Inferior parietal cortex (tissue), 1 donor: ENCODE results near the gene SNX32.
"Not testable (repeated sequence)": the region's sequence is repeated elsewhere in the genome, so short reads cannot be mapped to it uniquely, and the experiment has no call there.

Source experiments
- DNase-seq: peaks from one replicate; pipeline ENCODE4 v3.0.0-alpha.2; 2016; ENCODE audit errors: extremely low spot score

Gene SNX32

DNA sequence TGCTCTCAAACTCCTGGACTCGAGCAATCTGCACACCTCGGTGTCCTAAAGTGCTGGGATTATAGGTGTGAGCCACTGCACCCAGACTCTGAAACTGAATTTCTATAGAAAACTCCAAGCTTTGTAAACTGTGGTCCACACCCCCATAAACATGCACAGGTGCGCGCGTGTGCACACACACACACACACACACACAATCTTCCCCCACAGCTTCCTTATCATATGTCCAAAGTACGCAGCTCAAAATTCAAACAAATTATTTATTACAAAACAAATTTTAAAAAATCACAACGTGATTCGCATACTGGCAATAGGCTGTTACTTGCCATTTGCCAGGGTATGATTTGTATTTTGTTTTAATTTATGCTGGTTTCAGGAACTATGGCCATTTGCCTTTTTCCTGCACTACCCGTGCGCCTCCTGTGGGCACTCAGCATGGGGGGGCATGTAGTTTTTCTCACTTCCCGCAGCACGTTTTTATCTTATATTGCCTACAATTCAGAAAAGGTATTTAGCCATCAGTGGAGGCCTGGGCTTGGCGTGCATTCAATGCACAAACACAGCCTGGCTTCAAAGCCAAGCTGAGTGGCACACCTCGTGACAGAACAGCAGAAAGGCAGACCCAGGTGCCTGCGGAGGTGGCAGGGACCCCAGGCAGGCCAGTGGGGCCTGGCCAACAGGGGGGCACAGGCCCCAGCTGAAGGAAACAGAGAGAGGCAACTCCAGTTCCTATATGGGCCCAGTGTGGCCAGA, 10.8 kb upstream of the SNX32 start:
- no peak for DNase-seq

DNA sequence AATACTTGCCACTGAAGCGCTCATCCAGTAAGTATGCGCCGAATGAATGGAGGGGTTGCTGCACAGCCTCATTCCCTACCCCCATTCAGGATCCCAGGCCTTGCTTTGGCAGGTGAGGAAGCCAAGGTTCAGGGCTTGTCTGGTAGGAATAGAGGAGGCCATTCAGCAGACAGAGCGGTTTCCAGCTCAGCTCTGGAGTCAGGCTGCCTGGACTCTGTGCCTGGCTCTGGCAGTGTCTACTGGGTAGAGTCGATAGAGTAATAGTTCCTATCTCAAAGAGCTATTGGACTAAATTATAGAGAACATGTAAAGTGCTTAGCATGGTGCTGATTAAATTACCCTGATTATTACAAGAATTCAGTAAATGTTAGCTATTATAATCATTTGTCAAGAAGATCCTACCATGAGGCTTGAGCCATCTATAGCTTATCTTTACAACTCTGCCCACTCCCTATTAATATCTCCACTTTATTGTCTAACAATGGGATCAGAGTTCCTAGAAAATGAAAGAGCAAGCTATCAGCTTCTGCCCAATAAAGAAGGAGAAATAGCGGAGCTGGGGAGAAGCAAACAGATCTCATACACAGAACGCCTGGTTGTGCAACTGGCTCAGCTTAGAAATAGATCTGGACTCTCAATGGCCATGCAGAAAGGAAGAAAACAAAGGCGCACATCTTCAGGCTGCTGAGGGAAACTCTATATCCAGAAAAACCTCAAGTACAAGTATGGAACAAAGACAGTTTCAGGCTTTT, 6.6 kb upstream of the SNX32 start:
- no peak for DNase-seq

DNA sequence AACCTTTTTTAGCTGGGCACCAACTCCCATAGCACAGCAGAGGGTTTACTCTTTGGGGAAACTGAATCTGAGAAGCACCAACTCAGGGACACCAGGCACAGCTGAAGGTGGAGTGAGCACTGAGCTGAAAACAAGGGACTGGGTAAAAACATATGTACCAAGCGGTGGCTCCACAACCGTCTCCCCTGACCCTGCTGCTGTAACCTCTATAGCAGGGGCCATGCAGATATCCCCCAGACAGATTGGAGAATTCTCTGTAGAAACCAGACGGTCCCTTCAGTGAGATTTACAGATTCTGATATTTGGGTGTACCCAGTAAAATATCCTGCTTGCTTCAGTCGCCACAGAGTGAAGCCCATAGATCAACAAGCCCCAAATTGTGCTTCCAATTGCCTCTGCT, 4.3 kb upstream of the SNX32 start:
- DNase-seq = no peak

DNA sequence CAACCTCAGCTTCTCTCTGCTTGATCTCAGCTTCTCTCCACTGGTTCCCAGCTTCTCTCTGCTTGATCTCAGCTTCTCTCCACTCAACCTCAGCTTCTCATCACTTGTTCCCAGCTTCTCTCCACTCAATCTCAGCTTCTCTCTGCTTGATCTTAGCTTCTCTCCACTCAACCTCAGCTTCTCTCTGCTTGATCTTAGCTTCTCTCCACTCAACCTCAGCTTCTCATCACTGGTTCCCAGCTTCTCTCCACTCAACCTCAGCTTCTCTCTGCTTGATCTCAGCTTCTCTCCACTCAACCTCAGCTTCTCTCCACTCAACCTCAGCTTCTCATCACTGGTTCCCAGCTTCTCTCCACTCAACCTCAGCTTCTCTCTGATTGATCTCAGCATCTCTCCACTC, 1.5 kb upstream of the SNX32 start:
- not testable (repeated sequence) for DNase-seq

DNA sequence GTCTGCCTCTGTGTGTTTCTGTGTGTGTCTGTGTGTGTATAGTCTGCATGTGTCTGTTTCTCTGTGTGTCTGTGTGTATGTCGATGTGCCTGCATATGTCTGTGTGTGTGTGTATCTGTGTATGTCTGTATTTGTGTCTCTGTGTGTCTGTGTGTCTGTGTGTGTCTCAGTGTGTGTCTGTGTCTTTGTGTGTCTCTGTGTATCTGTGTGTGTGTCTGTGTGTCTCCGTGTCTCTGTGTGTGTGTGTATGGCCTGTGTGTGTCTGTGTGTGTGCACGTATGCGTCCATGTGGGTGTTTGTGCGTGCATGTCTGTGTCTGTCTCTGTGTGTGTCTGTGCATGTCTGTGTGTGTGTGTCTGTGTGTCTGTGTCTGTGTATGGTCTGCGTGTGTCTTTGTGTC, 439 bp downstream of the SNX32 start:
- no peak for DNase-seq

DNA sequence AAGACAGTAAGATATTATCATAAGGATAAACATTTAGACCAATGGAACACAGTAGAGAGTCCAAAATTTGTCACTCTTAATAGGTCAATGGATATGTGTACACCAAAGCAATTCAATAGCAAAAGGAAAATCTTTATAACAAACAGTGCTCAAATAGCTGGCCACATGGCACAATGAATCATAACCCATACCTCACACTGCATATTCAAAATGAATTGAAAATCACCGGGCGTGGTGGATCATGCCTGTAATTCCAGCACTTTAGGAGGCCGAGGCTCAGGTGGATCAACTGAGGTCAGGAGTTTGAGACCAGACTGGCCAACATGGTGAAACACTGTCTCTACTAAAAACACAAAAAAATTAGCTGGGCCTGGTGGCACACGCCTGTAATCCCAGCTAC, 8.4 kb downstream of the SNX32 start:
- DNase-seq = no peak

DNA sequence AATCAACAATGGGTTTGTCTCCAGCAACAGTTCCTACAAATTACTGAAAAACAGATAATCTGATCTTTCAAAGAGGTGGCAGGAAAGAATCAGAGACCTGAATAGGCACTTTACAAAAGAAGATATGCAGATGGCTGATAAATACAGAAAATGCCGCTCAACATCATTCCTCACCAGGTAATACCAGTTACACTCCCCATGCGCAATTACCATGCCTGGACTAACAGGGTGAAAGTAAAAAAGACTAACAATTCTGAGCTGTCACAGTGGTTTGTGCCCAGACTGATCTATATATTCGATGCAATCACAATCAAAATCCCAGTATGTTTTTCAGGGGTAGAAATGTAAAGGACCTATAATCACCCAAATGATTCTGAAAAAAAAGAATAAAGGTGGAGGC, 10.0 kb downstream of the SNX32 start:
- no peak for DNase-seq

DNA sequence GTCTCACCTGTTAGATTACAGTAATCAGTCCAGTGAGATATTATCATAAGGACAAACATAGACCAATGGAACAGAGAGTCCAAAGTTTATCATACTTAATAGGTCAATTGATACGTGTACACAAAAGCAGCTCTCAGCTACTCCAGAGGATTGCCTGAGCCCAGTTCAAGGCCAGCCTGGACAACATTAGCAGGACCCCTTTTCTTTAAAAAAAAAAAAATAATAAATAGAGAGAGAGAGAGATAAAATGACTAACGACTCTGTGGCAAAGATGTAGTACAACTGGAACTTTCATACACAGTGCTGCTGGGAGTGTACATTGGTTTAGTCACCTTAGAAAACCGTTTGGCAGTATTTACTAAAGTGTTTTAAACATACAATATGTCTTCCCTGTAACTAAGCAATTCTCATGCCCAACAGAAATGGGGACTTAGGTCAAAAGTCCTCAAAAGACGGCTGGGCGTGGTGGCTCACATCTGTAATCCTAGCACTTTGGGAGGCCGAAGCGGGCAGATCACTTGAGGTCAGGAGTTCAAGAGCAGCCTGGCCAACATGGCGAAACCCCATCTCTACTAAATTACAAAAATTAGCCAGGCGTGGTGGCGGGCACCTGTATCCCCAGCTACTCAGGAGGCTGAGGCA, 10.6 kb downstream of the SNX32 start:
- DNase-seq = no peak

DNA sequence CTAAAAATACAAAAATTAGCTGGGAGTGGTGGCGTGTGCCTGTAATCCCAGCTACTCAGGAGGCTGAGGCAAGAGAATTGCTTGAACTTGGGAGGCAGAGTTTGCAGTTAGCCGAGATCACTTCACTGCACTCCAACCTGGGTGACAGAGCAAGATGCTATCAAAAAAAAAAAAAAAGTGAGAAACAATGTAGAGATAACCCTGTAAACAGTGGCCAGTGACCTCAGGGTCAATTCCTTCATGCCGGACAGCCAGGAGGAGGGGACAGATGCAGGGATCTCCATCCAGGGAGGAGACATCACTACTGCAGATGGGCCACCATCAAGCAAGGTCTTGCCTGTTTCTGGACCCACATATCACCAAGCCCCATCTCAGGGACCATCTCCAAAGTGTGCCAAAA, 14.0 kb downstream of the SNX32 start:
- DNase-seq = no peak

DNA sequence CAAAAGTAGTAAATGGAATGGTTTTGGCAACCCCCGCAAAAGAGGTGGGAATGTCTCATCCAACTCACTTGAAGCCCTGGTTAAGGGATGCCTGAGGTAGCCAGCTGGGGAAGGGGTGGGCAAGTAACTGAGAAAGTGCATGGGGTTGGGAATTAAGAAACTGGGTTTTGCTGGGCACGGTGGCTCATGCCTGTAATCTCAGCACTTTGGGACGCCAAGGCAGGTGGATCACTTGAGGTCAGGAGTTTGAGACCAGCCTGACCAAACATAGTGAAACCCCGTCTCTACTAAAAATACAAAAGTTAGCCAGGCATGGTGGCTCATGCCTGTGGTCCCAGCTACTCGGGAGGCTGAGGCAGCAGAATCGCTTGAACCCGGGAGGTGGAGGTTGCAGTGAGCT, 14.9 kb downstream of the SNX32 start:
- not testable (repeated sequence) for DNase-seq

DNA sequence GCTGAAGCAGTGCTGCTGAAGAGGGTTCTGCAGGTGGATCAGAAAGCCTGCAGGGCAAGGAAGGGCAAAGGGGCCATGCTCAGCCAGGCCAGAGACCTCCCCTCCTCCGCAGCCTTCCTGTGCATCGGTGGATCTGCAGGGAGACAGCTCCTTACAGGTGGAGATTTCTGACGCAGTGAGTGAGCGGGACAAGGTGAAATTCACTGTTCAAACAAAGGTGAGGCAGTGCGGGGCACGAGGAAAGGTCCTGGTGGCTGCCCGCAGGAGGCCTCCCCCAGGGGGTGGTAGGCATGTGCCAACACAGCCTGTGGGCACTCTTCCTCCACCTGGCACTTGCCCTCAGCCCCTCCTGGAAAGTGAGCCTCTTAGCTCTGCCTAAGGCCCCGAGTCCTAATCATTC, 15.6 kb downstream of the SNX32 start:
- DNase-seq = no peak

DNA sequence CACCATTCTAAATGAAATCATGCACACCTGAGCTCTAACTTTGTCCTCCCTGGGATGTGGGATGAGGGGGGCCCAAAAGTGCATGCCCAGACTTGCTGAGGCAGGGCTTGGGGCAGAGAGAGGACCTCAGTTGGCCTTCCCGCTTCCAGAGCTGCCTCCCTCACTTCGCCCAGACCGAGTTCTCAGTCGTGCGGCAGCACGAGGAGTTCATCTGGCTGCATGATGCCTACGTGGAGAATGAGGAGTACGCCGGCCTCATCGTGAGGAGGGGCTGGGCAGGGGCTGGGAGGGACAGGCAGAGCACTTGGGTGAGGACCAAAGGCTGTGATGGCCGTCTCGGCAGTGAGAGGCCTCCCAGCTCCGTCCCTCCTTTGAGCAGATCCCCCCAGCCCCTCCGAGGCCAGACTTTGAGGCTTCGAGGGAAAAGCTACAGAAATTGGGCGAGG, 16.0 kb downstream of the SNX32 start:
- no peak for DNase-seq

DNA sequence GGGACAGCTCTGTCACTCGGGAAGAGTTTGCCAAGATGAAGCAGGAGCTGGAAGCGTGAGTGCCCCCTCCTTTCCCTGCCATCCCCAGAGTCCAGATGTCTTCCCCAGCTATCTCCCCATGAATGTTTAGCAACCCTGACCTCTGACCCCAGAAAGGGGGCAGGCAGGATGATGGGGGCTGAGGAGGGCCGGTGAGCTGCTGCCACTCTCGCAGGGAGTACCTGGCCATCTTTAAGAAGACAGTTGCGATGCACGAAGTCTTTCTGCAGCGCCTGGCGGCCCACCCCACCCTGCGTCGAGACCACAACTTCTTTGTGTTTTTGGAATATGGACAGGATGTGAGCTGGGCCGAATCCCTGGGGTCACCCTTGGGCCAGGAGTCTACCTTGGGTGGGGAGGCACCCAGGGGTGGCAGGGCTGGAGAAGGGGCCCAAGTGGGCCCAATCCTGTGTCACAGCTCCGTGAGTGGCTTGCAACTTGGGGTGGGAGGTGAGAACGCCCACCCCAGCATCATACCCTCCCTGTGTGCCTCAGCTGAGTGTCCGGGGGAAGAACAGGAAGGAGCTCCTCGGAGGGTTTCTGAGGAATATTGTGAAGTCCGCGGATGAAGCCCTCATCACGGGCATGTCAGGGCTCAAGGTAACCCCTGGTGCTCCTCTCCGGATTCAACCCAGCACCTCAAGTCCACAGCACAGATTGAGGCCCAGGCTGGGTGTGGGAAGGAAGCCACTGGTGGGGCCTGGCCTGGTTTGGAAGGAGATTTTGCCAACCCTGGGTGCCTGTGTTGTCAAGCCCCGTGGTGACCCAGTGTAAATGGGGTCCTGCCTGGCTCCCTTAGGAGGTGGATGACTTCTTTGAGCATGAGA, 16.7 kb downstream of the SNX32 start:
- DNase-seq = no peak

DNA sequence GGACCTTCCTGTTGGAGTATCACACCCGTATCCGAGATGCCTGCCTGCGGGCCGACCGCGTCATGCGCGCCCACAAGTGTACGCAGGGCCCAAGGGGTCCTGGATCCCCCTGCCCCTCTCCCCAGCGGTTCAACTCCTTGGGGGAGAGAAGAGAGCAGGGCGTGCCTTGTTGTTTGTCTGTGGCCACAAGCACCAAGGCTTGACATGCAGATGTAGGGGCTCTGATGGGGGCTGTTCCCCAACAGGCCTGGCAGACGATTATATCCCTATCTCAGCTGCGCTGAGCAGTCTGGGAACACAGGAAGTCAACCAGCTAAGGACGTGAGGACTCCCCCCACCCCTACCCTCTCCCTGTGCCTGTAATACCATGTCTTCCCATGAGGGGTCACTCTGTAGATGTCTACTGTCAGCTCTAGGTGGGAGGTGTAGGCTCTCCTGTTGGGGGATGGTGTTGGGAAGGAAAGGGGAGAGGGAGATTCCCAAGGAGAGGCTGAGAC, 17.4 kb downstream of the SNX32 start:
- no peak for DNase-seq

DNA sequence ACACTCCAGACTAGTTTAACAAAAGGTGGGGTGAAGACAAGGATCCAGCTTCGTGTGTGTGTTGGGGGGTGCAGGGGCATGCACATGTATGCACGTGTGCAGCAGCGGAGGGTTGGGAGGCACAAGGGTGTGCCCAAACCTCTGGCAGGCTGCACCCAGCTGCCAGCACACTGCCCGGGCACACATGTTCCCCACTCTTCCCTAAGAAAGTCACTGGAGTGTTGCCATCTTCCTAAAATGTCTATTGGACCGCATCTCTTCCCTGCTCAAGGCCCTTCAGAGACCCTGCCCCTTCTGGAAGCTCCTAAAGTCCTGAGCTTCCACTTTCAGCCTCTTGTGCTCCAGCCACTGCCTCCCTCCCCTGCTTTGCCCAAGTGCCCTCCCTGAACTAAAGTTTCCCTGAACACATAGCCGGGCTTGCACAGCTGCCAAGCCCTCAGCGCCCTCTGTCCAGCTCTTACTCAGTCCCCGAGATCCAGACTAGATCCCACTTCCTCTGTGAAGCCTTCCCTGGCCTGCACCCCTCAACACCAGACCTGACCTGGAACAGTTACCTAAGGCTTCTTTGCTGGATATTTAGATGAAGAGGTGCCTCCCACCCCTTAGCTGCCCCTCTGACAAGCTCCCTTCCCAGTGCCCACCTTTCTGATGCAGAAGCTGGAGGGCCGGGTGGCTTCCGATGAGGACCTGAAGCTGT, 18.2 kb downstream of the SNX32 start:
- DNase-seq = no peak

DNA sequence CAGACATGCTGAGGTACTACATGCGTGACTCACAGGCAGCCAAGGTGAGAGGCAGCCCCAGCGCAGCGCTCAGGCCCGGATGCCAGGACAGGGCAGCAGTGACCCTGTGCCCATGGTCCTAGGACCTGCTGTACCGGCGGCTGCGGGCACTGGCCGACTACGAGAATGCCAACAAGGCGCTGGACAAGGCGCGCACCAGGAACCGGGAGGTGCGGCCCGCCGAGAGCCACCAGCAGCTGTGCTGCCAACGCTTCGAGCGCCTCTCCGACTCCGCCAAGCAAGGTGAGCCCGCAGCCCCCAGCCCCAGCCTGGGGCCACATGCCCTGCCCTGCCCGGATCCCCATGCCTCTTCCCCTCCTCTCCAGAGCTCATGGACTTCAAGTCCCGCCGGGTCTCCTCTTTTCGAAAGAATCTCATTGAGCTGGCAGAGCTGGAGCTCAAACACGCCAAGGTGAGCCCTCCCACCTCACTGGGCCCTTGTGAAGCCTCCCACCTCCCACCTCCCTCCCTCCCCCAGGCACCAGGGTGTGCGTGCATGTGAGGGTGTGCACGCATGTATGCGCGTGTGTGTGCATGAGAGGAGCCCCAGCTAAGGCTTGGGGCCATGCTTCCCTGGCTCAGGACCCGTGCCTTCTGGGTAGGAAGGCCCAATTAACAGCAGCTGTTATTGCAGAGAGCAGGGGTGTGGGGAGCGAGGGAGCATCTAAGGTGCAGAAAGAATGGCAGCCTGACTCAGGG, 18.9 kb downstream of the SNX32 start:
- no peak for DNase-seq

DNA sequence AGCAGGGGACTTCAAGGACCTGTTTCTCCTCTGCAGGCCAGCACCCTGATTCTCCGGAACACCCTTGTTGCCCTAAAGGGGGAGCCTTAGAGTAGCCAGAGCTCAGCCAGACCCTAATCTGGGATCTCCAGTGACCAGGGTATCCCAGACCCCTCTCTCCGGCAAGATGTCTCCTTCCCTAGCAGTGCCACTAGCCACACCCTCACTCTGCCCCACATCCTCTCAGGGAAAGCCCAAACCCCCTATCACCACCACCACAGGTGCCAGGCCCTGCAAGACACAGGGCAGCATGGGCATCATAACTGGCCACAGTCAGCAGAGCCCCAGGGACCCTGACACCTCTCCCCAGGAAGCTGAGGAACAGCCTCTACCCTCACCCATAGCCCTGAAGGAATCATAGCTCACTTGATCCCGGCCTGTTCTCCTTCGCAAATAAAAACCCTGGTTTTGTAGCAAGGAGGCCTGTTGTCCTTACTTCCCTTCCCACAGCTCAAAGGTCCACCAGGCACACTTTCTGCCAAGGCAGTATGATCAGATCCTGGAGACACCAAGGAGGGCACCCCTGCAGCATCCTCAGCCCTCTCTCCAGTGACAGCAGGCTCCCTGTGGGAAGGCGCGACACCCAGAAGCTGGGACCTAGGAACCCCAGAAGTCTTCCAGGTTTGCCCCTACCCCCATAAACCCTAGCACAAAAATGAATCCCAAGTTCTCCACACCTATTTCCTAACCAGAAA, 19.6 kb downstream of the SNX32 start:
- DNase-seq = no peak

DNA sequence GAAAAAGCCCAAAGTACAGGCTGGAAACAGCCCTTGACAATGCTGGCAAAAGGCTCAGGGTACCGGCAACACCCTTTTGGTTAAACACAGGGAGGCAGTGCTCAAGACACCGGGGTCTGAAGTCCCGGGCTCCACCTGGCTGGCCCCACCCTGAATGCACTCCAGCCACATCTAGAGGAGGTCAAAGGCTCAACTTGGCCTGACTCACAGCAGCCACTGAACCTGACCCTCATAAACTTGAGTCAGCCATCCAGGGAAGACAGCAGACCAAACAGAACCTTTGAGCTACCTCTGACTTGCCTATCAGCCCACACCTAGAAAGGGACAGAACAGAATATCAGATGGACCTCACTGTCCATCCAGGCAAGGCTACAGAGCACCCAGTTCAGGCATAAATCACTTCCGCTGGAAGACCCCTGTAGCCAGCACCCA, 20.4 kb downstream of the SNX32 start:
- DNase-seq = no peak
